HG02763 (cell line): ENCODE measurements around the gene FADS3.
"Not testable (repeated sequence)": the region's sequence is repeated elsewhere in the genome, so short reads cannot be mapped to it uniquely, and the experiment has no call there.

ENCODE experiments used
- ATAC-seq: cut with Tn5 transposase; IDR thresholded peaks from one replicate; pipeline ENCODE4 v1.9.1; 2021; ENCODE audit warnings: mild to moderate bottlenecking, moderate library complexity; ENCODE audit not compliant: unreplicated experiment

FADS3 gene

DNA sequence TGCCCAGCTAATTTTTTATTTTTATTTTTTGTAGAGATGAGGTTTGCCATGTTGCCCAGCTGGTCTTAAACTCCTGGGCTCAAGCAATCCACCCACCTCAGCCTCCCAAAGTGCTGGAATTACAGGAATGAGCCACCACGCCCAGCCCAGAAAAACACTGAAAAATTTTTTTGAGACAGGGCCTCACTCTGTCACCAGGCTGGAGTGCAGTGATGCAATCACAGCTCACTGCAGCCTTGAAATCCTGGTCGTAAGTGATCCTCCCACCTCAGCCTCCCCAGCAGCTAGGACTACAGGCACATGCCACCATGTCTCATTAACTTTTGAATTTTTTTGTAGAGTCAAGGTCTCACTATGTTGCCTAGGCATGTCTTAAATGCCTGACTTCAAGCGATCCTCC, 9.1 kb downstream of the FADS3 start:
- ATAC-seq: not testable (repeated sequence)

DNA sequence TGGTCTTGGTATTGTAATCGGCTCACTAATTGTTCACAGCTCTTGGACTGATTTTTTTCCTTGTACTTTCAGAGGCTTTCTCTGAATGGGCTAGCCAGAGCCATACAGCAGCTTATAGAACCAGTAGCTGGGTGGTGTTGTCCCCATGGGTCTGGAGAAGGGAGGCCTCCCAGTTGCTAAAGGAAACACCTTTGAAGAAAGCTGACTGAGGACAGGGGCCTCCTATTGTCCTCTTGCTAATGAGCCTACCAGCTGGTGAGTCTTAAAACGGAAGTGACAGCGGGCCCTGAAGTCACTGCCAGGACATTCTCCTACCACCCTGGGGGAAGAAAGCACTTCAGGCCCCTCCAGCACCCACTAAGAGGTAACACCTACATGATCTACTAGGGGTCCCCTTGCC, 9.9 kb downstream of the FADS3 start:
- no peak for ATAC-seq

DNA sequence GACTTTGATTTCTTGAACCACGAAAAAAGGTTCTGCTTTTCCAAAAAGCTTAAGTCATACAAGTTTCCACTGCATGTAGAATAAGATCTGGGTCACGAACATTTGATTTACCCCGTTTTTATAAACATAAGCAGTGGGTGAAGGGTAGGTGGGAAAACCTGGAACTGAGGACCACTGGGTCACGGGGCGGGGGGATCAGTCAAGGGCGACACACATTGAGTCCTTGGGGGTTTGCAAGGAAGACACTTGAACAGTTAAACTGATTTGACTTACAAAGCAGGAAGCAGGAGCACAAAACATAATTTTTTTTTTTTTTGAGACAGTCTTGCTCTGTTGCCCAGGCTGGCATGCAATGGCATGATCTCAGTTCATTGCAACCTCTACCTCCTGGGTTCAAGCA, 10.9 kb downstream of the FADS3 start:
- no peak for ATAC-seq

DNA sequence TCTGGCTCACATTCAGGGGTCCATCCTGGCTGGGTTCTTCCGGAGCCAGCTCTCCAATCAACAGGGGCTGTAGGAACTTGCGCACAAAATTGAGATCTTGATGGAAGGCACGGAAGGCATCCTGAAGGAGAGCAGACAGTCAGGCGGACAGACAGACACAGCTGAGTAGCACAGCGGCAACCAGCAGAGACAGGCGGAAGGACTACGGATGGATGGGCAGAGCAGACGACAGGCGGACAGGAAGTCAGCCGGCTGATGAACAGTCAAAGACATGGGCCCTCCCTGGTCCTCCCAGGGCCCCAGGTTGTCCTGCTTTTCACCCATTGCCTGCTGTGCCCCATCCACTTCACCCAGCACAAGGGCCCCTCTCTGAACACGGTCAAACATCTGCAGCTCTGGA, 11.3 kb downstream of the FADS3 start:
- ATAC-seq: no peak

DNA sequence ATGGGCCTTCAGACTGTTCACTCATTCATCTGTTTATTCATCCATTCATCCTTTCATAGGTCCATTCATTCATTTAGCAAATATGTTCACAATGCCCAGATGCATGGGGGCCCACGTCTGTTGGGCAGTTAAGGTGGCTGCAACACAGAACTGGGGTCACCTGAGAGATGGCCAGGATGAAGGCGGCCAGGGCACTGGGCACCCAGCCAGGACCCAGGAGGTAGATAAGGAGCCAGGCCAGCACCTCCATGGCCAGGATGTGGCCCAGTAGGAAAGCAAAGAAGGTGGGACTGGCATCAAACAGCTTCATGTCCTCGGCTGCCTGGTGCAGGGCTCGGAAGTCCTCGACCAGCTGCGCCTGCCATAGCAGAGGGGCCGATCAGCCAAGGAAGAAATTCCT, 12.2 kb downstream of the FADS3 start:
- no peak for ATAC-seq

DNA sequence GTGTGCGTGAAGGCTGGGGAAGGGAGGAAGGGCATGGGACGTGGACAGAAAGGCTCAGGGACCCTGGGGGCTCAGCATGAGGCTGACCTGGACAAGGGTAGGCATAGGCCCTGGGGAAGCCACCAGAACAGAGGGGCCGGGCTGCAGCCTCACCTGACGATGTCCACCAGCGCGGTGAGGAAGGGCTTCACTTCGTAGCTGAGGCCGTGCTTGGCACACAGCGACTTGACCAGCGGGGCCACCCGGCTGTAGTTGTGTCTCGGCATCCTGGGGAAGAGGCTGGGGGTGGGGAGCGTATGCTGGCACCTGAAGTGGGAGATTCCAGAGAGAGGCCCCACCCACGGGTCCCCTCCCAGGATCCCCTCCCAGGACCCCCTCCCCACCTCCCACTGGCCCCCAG, 15.6 kb downstream of the FADS3 start:
- ATAC-seq: no peak

DNA sequence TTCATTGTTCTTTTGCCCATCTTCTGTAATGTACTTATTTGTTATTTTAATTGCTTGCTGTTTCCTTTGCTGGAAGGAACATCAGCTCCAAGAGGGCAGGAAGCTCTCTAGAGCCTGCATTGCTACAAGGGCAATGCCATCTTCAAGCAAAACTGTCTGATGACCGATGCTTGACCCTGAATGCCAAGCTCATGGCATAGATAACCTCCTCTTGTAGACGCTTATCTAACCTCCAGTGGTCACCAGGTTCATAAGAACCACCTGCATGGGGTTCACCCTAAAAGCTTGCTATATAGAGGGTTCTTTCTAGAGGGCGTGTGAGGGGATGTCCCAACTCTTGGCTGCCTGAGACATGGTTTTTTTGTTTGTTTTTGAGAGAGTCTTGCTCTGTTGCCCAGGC, 16.5 kb downstream of the FADS3 start:
- ATAC-seq: no peak

DNA sequence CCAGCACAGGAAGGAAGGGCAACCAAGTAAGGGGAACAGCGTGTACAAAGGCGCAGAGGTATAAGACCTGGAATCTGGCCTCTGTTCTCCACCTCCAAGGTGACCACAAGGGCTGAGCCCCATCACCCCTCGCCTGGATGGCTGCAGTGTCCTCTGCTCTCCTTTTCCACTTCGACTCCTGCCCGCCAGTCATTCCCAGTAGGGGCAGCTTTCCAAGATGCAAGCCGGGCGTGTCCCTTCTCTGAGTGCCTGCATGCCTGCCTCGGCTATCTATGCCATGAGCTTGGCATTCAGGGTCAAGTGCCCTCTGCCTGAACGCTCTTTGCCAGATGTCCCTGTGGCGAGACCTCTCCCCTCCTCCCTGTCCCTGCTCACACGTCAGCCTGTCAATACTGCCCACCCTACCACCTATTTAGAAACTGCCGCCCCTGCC, 17.0 kb downstream of the FADS3 start:
- no peak for ATAC-seq

DNA sequence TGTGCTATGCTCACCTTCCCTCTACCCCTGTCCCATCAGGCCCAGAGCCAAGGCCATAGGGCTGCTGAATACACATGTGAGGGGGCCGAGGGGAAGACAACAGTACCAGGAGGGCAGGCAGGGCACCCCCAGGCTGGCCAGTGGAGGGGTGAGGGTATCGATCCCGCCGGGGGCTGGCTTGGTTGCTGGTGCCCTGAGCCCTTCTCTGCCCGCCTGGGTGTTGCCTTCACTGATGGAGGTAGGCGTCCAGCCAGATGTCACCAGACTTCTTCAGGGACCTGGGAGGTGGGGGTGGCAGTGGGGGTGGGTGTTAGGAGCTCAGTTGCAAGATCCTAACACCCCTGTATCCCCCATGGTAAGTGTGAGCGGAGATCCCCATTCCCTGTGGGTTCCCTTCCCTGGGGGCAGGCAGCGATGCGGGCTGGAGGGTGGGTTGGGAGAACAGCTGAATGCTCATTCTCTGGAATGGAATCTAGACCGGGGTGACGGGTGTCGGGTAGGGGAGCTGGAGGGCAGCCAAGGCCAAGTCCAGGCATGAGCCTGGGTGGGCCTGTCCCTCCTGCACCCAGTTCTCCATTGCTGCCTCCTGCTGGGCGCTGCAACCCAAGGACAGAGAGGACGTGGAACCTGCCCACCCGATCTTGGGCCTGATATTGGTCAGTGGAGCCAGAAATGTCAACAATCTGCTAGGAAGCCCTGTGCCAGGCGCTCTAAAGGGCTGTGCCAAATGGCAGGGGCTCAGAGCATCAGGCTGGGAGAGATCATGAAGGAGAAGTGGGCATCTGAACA, 17.6 kb downstream of the FADS3 start:
- ATAC-seq: no peak

DNA sequence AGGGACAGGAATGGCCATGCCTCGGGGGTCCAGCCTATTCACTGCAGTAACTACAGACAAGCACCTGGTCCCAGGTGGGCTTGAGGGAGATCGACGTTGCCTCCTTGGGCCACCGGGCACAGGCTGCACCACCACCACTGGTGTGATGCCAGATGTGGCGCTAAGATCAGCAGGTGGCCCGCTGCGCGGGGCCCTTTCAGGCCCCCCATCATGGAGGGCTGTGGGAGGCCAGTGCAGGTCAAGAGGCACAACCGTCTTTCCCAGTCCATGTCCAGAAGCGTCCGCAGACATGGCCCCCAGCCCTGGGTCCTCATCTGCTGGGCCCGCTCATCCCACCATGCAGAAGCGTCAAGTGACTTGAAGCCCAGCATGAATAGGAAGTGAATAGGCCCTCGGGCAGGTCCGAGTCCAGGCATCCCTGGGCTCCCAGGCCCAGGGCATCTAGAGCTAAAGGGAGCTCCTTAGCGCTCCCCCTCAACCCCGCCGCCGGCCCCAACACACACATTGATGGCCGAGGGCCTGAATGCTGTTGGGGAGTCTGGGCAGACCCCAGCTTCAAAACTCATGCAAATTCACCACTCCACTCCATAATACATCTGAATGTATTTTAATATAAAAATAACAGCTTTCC, 18.3 kb downstream of the FADS3 start:
- no peak for ATAC-seq

DNA sequence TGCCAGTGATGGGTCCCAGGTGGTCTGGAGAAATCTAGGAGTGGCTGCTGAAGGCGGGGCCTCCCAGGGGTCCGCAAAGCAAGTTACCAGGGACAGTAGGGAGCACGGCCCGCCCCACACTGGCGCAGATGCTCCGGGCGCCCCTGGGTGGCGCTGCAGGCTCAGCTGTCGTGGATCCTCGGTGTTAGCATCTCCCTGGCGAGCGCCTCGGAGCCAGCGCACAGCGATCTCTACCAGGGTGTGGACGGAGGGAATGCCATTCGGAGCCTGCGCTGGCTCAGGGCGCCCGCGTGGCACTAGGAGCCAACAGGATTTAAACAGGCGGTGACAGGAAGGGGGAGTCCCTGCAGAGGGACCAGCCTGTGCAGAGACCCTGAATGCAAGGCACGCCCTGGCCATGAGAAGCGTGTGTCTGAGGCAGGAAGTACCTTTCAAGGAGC, 20.2 kb downstream of the FADS3 start:
- ATAC-seq: no peak

DNA sequence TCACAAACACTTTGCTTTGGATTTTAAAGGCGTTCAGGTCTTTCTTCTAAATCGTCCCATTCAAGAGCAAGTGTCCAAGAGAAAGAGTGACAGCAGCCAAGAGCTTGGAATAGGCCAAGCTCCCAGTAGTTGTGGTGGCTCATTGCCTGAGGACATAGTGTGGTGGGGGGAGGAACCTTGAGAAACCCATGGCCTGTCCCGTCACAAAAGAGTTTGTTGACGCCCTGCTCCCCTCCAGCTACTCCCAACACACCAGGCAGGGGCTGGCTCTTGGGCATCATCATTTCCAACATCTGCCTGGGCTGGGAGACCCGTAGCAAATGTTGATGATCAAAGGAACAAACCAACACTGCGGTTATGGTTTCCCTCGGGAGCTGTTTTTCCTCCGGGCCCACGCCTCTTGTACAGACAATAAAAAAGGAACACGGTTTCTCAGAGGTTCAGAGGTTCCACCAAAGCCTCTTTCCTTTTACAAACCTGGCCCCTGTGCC, 20.8 kb downstream of the FADS3 start:
- no peak for ATAC-seq

DNA sequence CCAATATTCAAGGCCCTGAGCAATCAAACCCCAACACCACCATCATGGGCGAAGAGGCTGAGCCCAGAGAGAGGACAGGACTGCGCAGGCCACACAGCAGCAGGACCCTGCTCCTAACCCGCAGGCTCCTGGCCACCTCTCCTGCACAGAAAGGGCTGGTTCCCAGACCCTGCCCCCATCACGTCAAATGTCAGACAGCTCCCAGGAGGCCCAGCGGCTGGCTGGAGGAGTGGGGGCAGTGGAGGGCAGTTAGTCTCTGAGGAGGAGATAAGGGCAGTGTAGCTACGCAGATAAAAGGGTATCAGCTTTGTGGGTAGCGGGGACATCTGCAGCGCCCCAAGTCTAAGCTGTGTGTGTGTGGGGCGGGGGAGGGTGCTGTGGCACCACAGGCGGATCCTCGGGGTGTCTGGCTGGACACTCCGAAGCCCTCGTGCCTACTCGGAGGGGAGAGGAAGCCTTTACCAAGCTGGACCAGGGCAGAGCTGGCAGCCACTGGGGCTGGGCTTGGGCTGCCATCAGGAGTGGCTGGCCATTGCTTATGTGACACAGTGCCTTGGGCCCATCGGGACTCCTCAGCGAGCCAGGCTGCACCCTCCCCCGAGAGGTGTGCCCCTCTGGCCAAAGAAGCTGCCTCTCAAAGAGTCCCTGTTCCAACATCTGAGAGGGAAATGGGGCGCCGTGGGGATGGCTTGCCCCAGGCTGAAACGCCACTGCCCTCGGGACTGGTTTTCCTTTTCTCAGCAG, 21.5 kb downstream of the FADS3 start:
- ATAC-seq: no peak

DNA sequence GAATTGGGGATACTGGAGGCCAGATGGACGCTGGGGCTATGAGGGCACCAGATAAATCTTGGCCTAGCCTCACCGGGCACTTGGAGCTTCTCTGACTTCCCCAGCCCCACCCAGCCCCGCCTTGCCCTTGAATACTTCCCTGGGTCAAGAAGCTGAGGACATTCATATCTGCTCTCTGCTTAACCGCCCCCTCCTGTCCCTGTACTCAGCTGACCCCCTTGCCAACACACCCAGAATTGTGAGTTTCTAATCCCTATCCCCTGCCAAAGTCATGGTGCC, 22.0 kb downstream of the FADS3 start:
- no peak for ATAC-seq

DNA sequence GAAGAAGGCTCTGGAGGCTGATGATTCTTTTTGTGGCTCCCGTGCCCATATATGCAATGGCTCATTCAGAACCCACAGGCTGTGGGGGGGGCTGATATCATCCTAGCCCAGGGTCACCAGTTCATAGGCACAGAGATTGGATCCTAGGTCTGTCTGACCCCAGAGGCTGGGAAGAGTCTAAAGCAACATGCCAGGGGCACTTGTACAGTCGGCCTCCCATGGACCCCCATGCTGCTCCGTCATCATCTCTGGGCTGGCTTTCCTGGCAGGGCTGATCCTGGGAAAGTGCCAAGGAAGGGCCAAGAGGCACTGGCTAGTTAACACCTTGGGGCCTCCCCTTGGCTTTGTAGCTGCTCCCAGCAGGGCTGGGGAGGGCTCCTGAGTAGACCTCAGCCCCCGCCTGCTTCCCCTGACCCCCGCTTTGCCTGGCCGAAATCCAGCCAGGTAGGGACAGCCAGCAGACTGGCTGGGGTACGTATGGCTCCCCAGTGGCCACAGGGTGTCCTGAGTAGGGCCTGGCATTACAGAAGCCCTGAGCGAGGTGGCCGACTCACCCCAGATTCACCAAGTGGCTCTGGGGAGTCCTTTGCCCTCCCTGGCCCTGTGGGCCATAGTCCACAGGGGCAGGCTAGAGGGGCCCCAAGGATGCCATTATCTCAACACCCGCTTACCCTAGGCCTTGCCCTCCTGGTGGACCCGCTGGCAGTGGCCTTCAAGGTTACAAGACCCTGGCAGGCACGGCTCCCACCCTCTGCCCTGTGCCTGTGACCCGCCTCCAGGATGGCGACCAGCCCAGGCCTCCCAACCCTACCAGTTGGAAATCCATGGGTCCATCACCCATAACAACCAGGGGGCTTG, 22.5 kb downstream of the FADS3 start:
- ATAC-seq: no peak

DNA sequence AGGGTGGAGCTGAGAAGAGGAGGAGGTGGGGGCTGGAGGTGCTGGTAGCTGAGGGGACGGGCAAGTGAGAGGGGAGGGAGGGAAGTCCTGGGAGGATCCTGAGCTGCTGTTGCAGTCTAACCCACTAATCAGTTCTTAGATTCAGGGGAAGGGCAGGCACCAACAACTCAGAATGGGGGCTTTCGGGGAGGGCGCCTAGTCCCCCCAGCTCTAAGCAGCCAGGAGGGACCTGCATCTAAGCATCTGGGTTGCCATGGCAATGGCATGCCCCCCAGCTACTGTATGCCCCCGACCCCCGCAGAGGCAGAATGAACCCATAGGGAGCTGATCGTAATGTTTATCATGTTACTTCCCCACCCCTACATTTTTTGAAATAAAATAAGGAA, 24.4 kb downstream of the FADS3 start:
- no peak for ATAC-seq

DNA sequence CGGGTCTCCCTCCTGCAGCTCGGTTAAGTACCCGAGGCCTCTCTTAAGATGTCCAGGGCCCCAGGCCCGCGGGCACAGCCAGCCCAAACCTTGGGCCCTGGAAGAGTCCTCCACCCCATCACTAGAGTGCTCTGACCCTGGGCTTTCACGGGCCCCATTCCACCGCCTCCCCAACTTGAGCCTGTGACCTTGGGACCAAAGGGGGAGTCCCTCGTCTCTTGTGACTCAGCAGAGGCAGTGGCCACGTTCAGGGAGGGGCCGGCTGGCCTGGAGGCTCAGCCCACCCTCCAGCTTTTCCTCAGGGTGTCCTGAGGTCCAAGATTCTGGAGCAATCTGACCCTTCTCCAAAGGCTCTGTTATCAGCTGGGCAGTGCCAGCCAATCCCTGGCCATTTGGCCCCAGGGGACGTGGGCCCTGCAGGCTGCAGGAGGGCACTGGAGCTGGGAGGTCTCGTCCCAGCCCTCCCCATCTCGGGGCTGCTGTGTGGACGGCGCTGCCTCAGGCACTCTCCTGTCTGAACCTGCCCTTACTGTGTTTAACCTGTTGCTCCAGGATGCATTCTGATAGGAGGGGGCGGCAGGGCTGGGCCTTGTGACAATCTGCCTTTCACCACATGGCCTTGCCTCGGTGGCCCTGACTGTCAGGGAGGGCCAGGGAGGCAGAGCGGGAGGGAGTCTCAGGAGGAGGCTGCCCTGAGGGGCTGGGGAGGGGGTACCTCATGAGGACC, 25.0 kb downstream of the FADS3 start:
- ATAC-seq: no peak

DNA sequence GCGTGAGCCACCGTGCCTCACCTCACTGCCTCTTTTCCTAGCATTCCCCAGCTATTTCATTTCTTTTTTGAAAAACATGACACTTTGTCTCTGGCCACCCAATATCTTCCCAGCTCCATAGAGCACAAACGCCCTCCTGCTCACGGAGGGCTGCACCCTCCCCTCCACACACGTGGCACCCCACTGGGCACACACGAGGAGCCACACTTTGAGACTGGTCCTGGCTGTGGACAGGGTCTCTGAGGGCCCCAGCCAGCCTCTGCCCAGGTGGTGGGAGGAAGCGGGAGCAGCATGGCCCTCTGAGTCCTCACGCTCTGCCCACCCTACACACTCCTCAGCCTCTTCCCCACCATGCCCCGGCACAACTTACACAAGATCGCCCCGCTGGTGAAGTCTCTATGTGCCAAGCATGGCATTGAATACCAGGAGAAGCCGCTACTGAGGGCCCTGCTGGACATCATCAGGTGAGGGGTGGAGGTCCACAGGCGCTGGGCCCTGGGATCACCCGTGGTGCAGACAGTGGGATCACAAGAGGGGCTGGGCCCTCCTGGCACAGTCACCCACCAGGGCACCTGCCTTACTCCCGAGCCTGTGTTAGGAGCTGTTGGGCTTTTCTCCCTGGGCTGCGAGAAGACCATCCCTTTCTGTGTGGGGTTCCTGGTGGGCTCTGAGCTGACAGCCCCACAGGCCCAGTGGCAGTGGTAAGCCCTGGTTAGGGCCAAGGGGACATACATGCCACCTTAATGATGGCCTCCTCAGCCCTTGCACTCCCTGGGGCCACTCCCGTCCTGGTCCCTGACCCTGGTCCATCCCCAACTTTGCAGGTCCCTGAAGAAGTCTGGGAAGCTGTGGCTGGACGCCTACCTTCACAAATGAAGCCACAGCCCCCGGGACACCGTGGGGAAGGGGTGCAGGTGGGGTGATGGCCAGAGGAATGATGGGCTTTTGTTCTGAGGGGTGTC, 26.2 kb downstream of the FADS3 start:
- no peak for ATAC-seq

DNA sequence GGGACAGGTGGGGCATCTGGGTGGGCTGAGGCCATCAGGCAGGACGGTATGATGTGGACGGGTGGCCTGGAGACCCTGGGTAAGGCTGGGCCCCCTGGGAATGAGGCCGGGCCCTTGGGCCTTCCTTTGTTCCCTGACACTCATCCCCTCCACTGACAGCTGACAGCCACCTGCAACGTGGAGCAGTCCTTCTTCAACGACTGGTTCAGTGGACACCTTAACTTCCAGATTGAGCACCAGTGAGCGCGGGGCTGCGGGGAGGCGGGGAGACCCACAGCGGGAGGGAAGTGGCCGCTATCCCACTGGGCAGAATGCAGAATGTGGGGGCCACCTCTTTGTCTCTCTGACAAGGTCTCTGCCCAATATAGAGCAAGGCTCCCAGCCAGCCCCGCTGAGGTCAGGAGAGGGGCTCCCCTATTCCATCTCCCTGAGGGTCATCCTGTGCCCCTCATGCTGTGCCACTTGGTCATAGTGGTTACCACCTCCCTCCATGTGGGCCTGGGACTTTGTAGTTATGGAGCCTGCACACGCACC, 27.7 kb downstream of the FADS3 start:
- no peak for ATAC-seq
